NCI-H2029 treated with DMSO at 0.1 percent for 48 hours (cell line): ENCODE measurements around the gene MRPS14.

Experiments
- DNase-seq: peaks from one replicate; lab custom pipeline; 2025; lab: John Stamatoyannopoulos, UW

The MRPS14 gene

DNA sequence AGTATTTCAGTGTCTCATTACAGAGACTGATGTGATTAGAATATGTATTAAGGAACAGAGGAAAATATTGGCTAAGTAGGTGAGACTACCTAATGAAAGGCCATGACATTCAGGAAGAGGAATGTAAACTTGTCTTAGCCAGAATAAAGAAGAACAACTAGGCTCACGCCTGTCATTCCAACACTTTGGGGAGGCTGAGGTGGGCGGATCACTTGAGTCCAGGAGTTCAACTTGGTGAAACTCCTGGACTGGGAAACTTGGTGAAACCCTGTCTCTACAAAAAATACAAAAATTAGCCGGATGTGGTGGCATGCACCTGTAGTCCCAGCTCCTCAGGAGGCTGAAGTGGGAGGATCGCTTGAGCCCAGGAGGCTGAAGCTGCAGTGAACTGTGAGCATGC is 38.3 kb downstream of the MRPS14 start:
- DNase-seq: no peak

- no peak for DNase-seq
Observed at GRCh38 chr1:174982971-174983689, 40.1 kb downstream of the MRPS14 start.

- DNase-seq: no peak
Observed at GRCh38 chr1:174976436-174977108, 46.7 kb downstream of the MRPS14 start.

GRCh38 chr1:174975764-174976163 is 47.5 kb downstream of the MRPS14 start:
- DNase-seq: no peak

DNA sequence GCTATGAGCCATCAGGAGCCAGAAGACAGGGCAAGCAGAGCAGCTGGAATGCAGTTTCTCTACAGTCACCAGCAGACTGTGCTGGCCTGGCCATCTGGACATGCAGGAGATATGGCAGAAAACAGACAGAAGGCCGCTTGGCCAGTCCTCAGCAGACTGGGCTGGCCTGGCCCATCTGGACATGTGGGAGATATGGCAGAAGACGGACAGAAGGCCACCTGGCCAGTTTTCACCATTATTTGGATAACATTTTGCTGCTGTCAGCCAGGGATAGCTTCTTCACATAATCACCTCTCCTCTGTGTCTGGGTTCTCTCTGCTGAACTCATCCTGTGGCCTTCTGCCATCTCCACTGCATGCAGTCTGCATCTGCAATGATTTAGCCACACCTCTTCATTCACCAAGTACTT is 48.5 kb downstream of the MRPS14 start:
- no peak for DNase-seq

DNA sequence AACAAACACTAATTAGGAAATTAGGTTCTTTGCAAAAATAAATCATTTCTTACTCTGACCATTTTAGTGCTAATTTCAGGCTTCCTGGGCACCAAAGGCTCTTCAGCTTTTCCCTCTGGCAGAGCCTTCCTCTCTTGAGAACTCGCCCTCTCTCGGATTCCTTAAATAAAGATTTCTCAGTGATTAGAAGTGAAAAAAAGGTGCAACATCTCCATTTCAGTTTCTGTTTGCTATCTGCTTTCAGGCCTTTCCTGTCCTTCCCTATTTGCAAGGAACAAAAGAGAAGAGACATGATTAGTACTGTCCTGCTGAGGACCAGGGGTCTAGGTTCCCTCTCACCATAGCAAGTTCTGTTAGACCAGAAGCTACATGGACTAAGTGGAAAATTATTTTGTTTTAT is 51.3 kb downstream of the MRPS14 start:
- no peak for DNase-seq

GRCh38 chr1:174971466-174971865 is 51.8 kb downstream of the MRPS14 start:
- no peak for DNase-seq

GRCh38 chr1:174969977-174970376 is 53.2 kb downstream of the MRPS14 start:
- no peak for DNase-seq

DNA sequence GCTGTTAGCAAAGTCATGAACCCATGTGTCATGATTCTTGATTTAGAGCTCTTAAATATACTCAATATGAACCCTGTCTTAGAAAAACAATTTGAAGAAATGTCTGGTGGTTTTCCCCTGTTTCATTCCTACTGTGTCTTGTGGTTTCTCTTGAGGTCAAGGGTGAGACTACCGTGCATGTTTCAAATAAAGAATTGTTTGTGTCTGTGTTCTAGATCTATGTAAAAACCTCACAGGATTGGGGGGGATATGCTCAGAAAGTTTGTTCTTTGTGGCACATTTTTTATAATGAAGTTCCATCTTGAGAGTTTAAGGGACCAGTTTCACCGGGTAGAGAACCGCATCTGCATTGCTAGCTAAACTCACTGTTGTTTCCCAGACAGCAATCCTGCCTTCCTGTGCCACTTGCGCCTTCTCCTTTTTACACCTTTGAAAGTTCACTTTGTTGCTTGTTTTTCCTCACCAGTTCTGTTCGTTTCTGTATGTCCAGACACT is 54.4 kb downstream of the MRPS14 start:
- no peak for DNase-seq

DNA sequence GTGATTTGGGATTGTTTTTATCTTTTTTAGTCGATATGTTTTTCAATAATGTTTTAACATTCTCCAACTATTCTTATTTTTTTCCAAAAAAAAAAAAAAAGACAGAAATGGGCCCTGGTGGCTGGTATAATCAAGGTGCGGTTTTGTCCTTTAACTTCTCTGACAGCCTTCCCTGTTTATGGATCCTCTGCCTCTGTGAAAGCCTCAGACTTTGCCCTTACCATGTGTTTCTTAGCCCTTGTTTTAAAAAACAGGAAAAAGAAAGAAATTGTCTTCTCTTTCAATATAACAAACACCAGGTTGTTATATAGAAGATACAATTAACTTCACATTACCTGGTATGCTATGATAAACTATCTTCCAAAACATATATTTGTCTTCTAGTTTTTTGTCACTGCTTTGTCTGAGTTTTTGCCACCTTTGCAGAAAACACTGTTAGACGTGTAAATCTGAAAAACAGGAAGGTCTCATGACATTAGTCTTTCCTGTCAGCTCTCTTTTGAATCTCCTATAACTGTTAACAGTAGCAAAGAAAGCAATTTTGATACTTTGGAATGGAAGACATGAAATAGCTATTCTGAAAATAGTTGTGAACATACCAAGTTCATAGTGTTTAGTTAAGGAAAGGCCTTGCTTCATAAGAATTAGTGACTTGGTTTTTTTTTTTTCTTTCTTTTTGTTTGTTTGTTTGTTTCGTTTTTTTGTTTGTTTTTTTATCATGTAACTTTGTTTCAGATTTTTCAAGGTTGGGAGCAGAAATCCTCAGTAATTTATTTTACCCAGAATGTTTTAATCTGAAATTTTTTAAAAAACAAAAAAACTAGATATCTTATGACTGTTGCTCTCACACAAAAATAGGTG is 55.1 kb downstream of the MRPS14 start:
- no peak for DNase-seq

- no peak for DNase-seq
Observed at GRCh38 chr1:174966008-174966572, 57.1 kb downstream of the MRPS14 start.

DNA sequence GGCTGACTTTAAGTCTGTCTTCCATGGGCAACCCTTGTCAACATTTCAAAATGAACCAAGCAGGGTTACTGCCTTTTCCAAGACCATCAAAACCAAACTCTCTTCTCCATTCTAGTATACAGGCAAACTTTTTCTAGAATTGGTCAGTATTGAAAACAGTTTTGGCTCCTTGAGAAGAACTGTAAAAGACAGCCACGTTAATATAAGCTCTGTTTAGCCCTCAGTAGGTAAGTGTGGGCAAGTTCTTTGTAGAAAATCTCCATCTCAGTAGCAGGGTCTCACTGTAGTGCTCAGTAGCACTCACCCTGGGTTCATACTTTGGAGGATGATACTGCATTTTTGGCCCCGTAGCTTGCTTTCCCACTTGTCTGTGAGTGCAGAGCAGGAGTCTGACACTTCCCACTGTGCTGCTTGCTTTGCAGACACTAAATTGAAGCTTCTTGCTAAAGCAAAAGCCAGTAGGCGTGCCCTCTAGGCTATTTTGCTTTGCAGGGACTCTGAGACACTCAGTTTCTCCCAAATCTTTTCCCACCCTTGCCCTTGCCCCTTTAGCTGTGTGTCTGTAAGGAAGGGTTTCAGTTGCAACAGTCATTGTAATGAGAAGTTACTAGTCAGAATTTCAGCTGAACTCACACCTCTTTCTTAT is 57.7 kb downstream of the MRPS14 start:
- no peak for DNase-seq

DNA sequence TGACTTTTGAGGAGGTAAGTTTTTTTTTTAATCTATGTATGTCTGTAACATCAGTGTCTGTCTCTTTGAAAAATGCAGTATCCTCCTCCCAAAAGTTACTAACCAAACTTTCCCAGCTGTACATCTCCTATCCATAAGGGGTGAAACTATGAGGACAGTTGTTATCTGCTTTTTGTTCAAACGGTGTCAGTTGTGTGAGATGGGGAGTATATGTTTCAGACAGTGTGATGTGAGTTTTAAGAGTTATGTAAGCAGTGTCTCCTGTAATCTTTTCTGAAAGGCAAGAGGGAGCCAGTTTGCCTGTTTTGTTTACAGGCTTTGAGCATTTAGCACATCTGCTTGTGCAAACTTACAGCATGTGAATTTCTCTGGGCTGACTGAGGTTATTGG is 58.3 kb downstream of the MRPS14 start:
- DNase-seq: no peak

GRCh38 chr1:174964261-174964971 is 58.8 kb downstream of the MRPS14 start:
- no peak for DNase-seq

DNA sequence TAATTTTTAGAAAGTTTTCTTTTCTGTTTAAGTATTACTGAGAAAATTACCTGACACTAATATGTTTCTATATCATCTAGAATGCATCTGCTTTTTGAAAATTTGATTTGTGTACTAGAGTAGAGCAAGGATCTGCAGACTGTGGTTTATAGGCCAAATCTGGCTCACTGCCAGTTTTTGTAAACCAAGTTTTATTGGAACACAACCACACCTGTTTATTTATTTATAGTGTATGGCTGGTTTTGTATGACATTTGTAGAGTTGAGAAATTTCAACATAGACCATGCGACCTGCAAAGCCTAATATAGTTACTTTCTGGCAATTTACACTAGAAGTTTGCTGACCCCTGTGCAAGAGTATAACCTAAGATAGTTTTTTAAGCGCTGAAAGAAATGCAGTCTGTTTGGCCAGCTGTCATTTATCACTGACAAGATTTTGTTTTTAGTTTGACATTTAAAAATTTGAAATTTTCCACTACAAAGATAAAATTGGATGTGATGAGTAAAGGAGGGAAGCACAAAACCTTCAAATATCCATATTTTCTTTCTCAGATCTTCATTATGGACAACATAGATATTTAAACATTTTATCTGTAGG is 59.6 kb downstream of the MRPS14 start:
- no peak for DNase-seq
